ENCODE results near the gene CHGA.

Gene CHGA

GRCh38 chr14:92906420-92906819 lies 16.5 kb upstream of the CHGA start:
- no peak for DNase-seq

GRCh38 chr14:92906823-92907222 lies 16.1 kb upstream of the CHGA start:
- DNase-seq: no peak

- DNase-seq: no peak
These were observed 15.5 kb upstream of the CHGA start for GRCh38 chr14:92907316-92907911.

GRCh38 chr14:92914087-92914656 lies 8.8 kb upstream of the CHGA start:
- DNase-seq: no peak

GRCh38 chr14:92916201-92916600 lies 6.7 kb upstream of the CHGA start:
- no peak for DNase-seq

- no peak for DNase-seq
These were observed 5.7 kb upstream of the CHGA start for GRCh38 chr14:92917041-92917940.

- no peak for DNase-seq
These were observed 5.0 kb upstream of the CHGA start for GRCh38 chr14:92917956-92918355.

GRCh38 chr14:92920001-92920400 lies 2.9 kb upstream of the CHGA start:
- DNase-seq: no peak

- DNase-seq: no peak
These were observed 705 bp upstream of the CHGA start for GRCh38 chr14:92922155-92922735.

- no peak for DNase-seq
These were observed 774 bp downstream of the CHGA start for GRCh38 chr14:92923744-92924103.

GRCh38 chr14:92924247-92924646 lies 1.3 kb downstream of the CHGA start:
- DNase-seq: no peak

- no peak for DNase-seq
These were observed 2.5 kb downstream of the CHGA start for GRCh38 chr14:92925446-92925845.

- DNase-seq: no peak
These were observed 3.4 kb downstream of the CHGA start for GRCh38 chr14:92926180-92926845.

- no peak for DNase-seq
These were observed 4.0 kb downstream of the CHGA start for GRCh38 chr14:92926931-92927330.

GRCh38 chr14:92927349-92928257 lies 4.7 kb downstream of the CHGA start:
- DNase-seq: no peak

- no peak for DNase-seq
These were observed 5.3 kb downstream of the CHGA start for GRCh38 chr14:92928258-92928629.

- no peak for DNase-seq
These were observed 6.2 kb downstream of the CHGA start for GRCh38 chr14:92928961-92929688.

- no peak for DNase-seq
These were observed 7.0 kb downstream of the CHGA start for GRCh38 chr14:92929689-92930608.

GRCh38 chr14:92930737-92931602 lies 8.0 kb downstream of the CHGA start:
- DNase-seq: no peak
